Peyer's patch (tissue), 4 donors: ENCODE measurements around the gene TREML4. TPM values are rescaled to one million over a fixed set of nuclear protein-coding genes. Genes with fewer than 3 reads are reported as not detected.

Source experiments
- DNase-seq, 3 donors: peaks; one replicate each; pipeline ENCODE4 v3.0.0-alpha.2; 2017 to 2019
- H3K27ac ChIP-seq, 4 donors: fragments of 200-600 bp; sonication (generic); one replicate each; pipeline ENCODE4 v1.5.1; 2016 to 2019
- H3K27me3 ChIP-seq, 2 donors: fragments of 200-600 bp; sonication (generic); one replicate each; pipeline ENCODE4 v1.5.1; 2019
- H3K36me3 ChIP-seq, 3 donors: fragments of 200-600 bp; sonication (generic); one replicate each; pipeline ENCODE4 v1.5.1; 2016 to 2019
- H3K4me1 ChIP-seq, 4 donors: fragments of 200-600 bp; sonication (generic); one replicate each; pipeline ENCODE4 v1.5.1; 2016 to 2019
- H3K4me3 ChIP-seq, 4 donors: fragments of 200-600 bp; sonication (generic); 1 replicate in 3 of 4; 2 replicates in 1 of 4; pipeline ENCODE4 v1.5.1; 2016 to 2019; ENCODE audit warnings: mild to moderate bottlenecking in 1 of 4
- H3K9me3 ChIP-seq, 4 donors: fragments of 200-600 bp; sonication (generic); one replicate each; pipeline ENCODE4 v1.5.1; 2016 to 2019; ENCODE audit warnings: mild to moderate bottlenecking in 1 of 4
- CTCF ChIP-seq, 6 experiments: fragments of 450-650 bp in 4 of 6; fragments of 200-600 bp in 2 of 6; sonication (generic) in 1 of 6; IDR thresholded peaks; one replicate each; pipeline ENCODE4 v1.5.1; 2017 to 2019; ENCODE audit warnings: antibody characterized with exemption in 6 of 6, mild to moderate bottlenecking in 3 of 6, moderate library complexity in 1 of 6
- POLR2A ChIP-seq, 2 donors: fragments of 450-650 bp; IDR thresholded peaks; one replicate each; pipeline ENCODE4 v1.5.1; 2017; ENCODE audit warnings: antibody characterized with exemption in 2 of 2, mild to moderate bottlenecking in 2 of 2, moderate library complexity in 2 of 2
- total RNA-seq, 4 donors: library from RNA; depleted of rRNA; stranded (reverse); fragments of >200 nt; gene quantifications; one replicate each; pipeline ENCODE4 v1.1.0, GENCODE V29; 2016

TREML4 gene
- not detected for total RNA-seq

DNA sequence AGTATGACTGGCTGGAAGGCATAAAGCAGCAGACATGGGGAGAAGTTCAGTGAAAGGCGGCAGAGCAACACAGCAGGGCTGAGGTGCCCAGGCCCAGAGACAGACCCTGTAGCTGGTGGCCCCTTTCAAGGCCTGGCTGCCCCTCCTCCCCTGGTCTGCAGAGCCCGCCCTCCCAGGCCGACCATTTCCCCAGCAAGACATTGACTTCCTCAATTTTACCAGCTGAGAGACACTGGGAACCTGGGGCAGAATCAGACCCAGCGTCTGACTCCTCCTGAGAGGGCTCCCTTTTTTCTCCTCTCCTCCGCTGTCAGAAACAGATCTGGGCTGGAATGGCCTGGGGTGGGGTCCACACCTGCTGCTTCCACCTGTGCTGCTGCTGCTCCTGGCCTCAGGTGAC, at the start of gene TREML4:
TSS of gene TREML4 (plus strand) at position 254 of the 400 bp plus-strand sequence. CDS start at position 333, 79 bp downstream.
- DNase-seq = no peak
- H3K27ac ChIP-seq = no peak within 1 kb of the TSS
- H3K27me3 ChIP-seq = no peaks in the 10 kb centered on the region
- H3K36me3 ChIP-seq = no peaks in the 10 kb centered on the region
- no peak within 1 kb of the TSS for H3K4me3 ChIP-seq
- H3K4me1 ChIP-seq = no peaks in the 10 kb centered on the region
- TF ChIP-seq POLR2A (IDR thresholded peaks at IDR 0.05) = no peak
- H3K9me3 ChIP-seq = no peaks in the 10 kb centered on the region

DNA sequence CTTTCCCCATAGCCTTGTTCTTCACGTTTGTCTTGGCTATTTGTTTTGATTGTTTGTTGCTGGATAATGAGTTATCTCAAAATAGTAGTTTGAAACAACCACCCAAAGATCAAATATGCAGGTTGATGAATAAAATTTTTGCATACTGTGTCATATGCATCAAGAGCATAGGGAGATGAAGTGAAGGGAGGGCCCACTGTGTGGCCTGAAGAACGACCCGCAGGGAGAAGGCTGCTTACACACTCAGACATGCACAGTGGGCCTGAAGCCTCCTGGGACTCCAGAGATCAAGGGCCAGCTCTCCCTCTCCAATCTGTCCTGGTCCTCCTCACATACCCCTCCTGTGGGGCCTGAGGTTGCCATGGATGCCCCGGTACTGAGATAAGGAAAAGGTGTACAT, 49.0 kb upstream of the TREML4 start:
- H3K27ac ChIP-seq = no peak overlapping the region
- no peaks in the 10 kb centered on the region for H3K4me1 ChIP-seq
- H3K4me3 ChIP-seq = no peak overlapping the region
- no peaks in the 10 kb centered on the region for H3K36me3 ChIP-seq
- no peaks in the 10 kb centered on the region for H3K27me3 ChIP-seq
- TF ChIP-seq POLR2A (IDR thresholded peaks at IDR 0.05) (no peak), CTCF (IDR thresholded peaks at IDR 0.05) (no peak)
- H3K9me3 ChIP-seq = no peaks in the 10 kb centered on the region
- no peak for DNase-seq

DNA sequence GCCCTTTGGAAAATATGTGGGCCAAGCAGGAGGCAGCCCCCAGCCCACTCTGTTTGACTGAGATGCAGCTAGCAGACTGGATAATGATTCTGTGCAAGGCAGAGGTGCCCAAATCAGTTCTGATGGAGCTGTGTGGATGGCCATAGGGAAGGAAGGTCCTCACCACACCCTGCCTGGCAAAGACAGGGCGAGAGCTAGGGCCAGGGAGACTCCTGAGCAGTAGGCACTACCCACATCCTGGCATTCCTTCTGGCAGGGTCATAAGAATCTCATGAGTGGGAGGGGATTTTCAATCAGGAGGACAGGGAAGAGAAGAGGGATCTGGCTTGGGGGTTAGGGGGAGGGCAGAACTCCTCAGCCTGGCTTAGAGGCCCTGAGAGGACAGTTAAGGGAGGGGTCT, 46.6 kb upstream of the TREML4 start:
- H3K27me3 ChIP-seq = no peaks in the 10 kb centered on the region
- no peak overlapping the region for H3K4me3 ChIP-seq
- no peak for TF ChIP-seq CTCF (IDR thresholded peaks at IDR 0.05)
- TF ChIP-seq POLR2A (IDR thresholded peaks at IDR 0.05) = no peak
- no peak for DNase-seq
- no peak overlapping the region for H3K27ac ChIP-seq
- H3K36me3 ChIP-seq = no peaks in the 10 kb centered on the region
- no peaks in the 10 kb centered on the region for H3K4me1 ChIP-seq
- no peaks in the 10 kb centered on the region for H3K9me3 ChIP-seq

GRCh38 chr6:41182069-41183034, 45.8 kb upstream of the TREML4 start:
- peak in 2 of 3 donors; percentile 27 to 69 for DNase-seq
- Histone ChIP-seq H3K4me3 (no peak overlapping the region), H3K27ac (no peak overlapping the region), H3K4me1 (no peaks in the 10 kb centered on the region), H3K9me3 (no peaks in the 10 kb centered on the region), H3K27me3 (no peaks in the 10 kb centered on the region), H3K36me3 (no peaks in the 10 kb centered on the region)
- no peak for TF ChIP-seq POLR2A (IDR thresholded peaks at IDR 0.05)
- peak; percentile 14 to 66 (median 53) for TF ChIP-seq CTCF (IDR thresholded peaks at IDR 0.05)

DNA sequence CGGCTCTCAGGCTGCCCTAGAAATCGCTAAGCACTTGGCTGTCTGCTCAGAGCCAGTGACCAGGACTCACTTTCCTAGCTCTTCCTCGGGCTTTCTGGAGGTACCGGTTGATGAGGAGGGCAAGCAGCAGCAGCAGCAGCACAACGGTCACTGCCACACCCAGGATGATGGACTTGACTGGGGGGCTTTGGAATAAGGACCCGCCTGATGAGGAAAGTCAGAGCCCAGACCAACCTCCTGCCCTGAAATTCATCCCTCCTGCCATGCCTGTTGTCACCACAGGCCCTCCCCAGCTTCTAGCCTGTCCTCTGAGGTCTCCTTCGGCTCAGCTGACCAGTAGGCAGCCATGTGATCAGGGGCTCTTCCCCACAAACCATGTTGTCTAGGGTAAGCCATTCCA, 43.4 kb upstream of the TREML4 start:
- TF ChIP-seq CTCF (IDR thresholded peaks at IDR 0.05) (no peak), POLR2A (IDR thresholded peaks at IDR 0.05) (no peak)
- Histone ChIP-seq H3K4me1 (no peaks in the 10 kb centered on the region), H3K27ac (no peak overlapping the region), H3K27me3 (no peaks in the 10 kb centered on the region), H3K36me3 (no peaks in the 10 kb centered on the region), H3K4me3 (no peak overlapping the region), H3K9me3 (peaks cover 0 to 2% (median 0%) of the 10 kb centered on the region in 4 donors)
- DNase-seq = no peak

- no peak for DNase-seq
- Histone ChIP-seq H3K4me1 (no peaks in the 10 kb centered on the region), H3K9me3 (peaks cover 0 to 5% (median 0%) of the 10 kb centered on the region in 4 donors), H3K27me3 (no peaks in the 10 kb centered on the region), H3K4me3 (no peak overlapping the region), H3K27ac (no peak overlapping the region), H3K36me3 (no peaks in the 10 kb centered on the region)
- no peak for TF ChIP-seq CTCF (IDR thresholded peaks at IDR 0.05)
- TF ChIP-seq POLR2A (IDR thresholded peaks at IDR 0.05) = no peak
Measured at GRCh38 chr6:41186031-41186562, 42.1 kb upstream of the TREML4 start.
